ENCODE measurements around the gene LRRIQ1.

DNA sequence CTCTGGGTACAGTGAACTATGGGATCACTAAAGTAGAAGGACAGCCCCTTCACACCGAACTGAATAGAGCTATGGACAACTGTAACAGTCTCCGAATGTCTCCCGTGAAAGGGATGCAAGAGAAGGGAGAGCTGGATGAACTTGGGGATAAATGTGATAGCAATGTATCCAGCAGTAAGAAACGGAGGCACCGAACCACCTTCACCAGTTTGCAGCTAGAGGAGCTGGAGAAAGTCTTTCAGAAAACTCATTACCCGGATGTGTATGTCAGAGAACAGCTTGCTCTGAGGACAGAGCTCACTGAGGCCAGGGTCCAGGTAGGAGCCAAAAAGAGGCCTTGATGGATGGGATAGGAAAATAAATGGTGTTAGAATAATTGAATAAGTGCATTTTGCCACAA is 247.4 kb downstream of the LRRIQ1 start:
- TF ChIP-seq, protein P1, sequence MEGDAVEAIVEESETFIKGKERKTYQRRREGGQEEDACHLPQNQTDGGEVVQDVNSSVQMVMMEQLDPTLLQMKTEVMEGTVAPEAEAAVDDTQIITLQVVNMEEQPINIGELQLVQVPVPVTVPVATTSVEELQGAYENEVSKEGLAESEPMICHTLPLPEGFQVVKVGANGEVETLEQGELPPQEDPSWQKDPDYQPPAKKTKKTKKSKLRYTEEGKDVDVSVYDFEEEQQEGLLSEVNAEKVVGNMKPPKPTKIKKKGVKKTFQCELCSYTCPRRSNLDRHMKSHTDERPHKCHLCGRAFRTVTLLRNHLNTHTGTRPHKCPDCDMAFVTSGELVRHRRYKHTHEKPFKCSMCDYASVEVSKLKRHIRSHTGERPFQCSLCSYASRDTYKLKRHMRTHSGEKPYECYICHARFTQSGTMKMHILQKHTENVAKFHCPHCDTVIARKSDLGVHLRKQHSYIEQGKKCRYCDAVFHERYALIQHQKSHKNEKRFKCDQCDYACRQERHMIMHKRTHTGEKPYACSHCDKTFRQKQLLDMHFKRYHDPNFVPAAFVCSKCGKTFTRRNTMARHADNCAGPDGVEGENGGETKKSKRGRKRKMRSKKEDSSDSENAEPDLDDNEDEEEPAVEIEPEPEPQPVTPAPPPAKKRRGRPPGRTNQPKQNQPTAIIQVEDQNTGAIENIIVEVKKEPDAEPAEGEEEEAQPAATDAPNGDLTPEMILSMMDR (IDR thresholded peaks at IDR 0.05; ENCODE audit: low read depth, low read length, poor library complexity, severe bottlenecking) = no peak
- TF ChIP-seq EZH2phosphoT487 (IDR thresholded peaks at IDR 0.05; ENCODE audit: borderline replicate concordance, low read length) = no peak
